Karpas-422 (cell line): Measurements from ENCODE around the gene PVRIG. TPM values are rescaled to one million over a fixed set of nuclear protein-coding genes. Genes with fewer than 3 reads are reported as not detected.
"Not testable (repeated sequence)": the region's sequence is repeated elsewhere in the genome, so short reads cannot be mapped to it uniquely, and the experiment has no call there.

Experiments used
- DNase-seq: peaks from one replicate; pipeline ENCODE4 v3.0.0-alpha.2; 2015
- H2AFZ ChIP-seq: fragments of 200-600 bp; sonication (generic); 2 replicates; pipeline ENCODE4 v1.6.1; 2014; ENCODE audit warnings: antibody characterized with exemption, low read length, mixed read lengths
- H3K27ac ChIP-seq: fragments of 200-600 bp; sonication (generic); 2 replicates; pipeline ENCODE4 v1.5.1; 2014; ENCODE audit warnings: mild to moderate bottlenecking, low read length, moderate library complexity
- H3K27me3 ChIP-seq: fragments of 200-600 bp; sonication (generic); 2 replicates; pipeline ENCODE4 v1.6.1; 2014; ENCODE audit warnings: low read length, mixed read lengths
- H3K36me3 ChIP-seq: fragments of 200-600 bp; sonication (generic); 2 replicates; pipeline ENCODE4 v1.6.1; 2014; ENCODE audit warnings: low read length, mixed read lengths; ENCODE audit not compliant: insufficient read depth
- H3K4me1 ChIP-seq: fragments of 200-600 bp; sonication (generic); 2 replicates; pipeline ENCODE4 v1.6.1; 2014; ENCODE audit warnings: mild to moderate bottlenecking, low read length, mixed read lengths
- H3K4me2 ChIP-seq: fragments of 200-600 bp; sonication (generic); 2 replicates; pipeline ENCODE4 v1.6.1; 2014; ENCODE audit warnings: low read length, low read depth, mild to moderate bottlenecking; ENCODE audit not compliant: poor library complexity, severe bottlenecking
- H3K4me3 ChIP-seq: fragments of 200-600 bp; sonication (generic); 2 replicates; pipeline ENCODE4 v1.5.1; 2014; ENCODE audit warnings: mild to moderate bottlenecking, antibody characterized with exemption, low read length, mixed read lengths
- H3K79me2 ChIP-seq: fragments of 200-600 bp; sonication (generic); 2 replicates; pipeline ENCODE4 v1.6.1; 2014; ENCODE audit warnings: mild to moderate bottlenecking, low read length, mixed read lengths
- H3K9ac ChIP-seq: fragments of 200-600 bp; sonication (generic); 2 replicates; pipeline ENCODE4 v1.6.0; 2014; ENCODE audit warnings: low read length
- H3K9me2 ChIP-seq: fragments of 200-600 bp; sonication (generic), shearing (Covaris generic); replicated peaks from 2 replicates; pipeline ENCODE4 v1.6.0; 2014; ENCODE audit warnings: mild to moderate bottlenecking, low read length, moderate library complexity; ENCODE audit not compliant: insufficient read depth
- H3K9me3 ChIP-seq: fragments of 300-700, 200-600 bp; sonication (generic); 2 replicates; pipeline ENCODE4 v1.6.1; 2014; ENCODE audit warnings: low read length, mixed read lengths
- H4K20me1 ChIP-seq: fragments of 200-600 bp; sonication (generic); 2 replicates; pipeline ENCODE4 v1.6.1; 2014; ENCODE audit warnings: mild to moderate bottlenecking, antibody characterized with exemption, low read length, low read depth; ENCODE audit not compliant: insufficient read depth
- total RNA-seq: library from RNA; depleted of rRNA; stranded (reverse); fragments of >200 nt; shearing (Covaris generic); gene quantifications from 2 replicates; pipeline ENCODE4 v1.2.3, GENCODE V29; 2014; ENCODE audit warnings: low replicate concordance

PVRIG gene
- total RNA-seq, 1 experiment from 2014 or later: 1.6 TPM

- Histone ChIP-seq H3K4me2 (peak overlapping the region; percentile 10), H2AFZ (peak overlapping the region; percentile 7; the same call in 1 of the 2 replicates)
Measured at GRCh38 chr7:100190048-100190711, 29.6 kb upstream of the PVRIG start.

GRCh38 chr7:100191775-100192174 lies 28.0 kb upstream of the PVRIG start:
- H3K36me3 ChIP-seq: no peaks in the 10 kb centered on the region
- no peaks in the 10 kb centered on the region for H3K9me2 ChIP-seq
- H3K9me3 ChIP-seq: no peaks in the 10 kb centered on the region
- DNase-seq: no peak
- H3K79me2 ChIP-seq: no peaks in the 10 kb centered on the region
- no peaks in the 10 kb centered on the region for H3K27me3 ChIP-seq
- H3K27ac ChIP-seq: no peak overlapping the region
- peaks cover 20% of the 10 kb centered on the region for H3K4me1 ChIP-seq
- H2AFZ ChIP-seq: 0 out of 2 replicates have a peak overlapping the region, but pooled peaks have one; percentile 28
- H4K20me1 ChIP-seq: no peaks in the 10 kb centered on the region
- no peak overlapping the region for H3K4me3 ChIP-seq
- H3K9ac ChIP-seq: no peak overlapping the region
- no peak overlapping the region for H3K4me2 ChIP-seq

More at GRCh38 chr7:100190048-100190711, 29.6 kb upstream of the PVRIG start:
- Histone ChIP-seq H3K9ac (no peak overlapping the region), H3K79me2 (no peaks in the 10 kb centered on the region), H3K27ac (no peak overlapping the region), H4K20me1 (no peaks in the 10 kb centered on the region), H3K9me3 (no peaks in the 10 kb centered on the region), H3K4me3 (no peak overlapping the region), H3K27me3 (no peaks in the 10 kb centered on the region), H3K36me3 (no peaks in the 10 kb centered on the region), H3K4me1 (peaks cover 20% of the 10 kb centered on the region), H3K9me2 (no peaks in the 10 kb centered on the region)
- peak; percentile 76 for DNase-seq

GRCh38 chr7:100192281-100192862 lies 27.4 kb upstream of the PVRIG start:
- H2AFZ ChIP-seq, H3K27ac ChIP-seq, H3K9ac ChIP-seq, H4K20me1 ChIP-seq, DNase-seq, H3K4me2 ChIP-seq, H3K9me2 ChIP-seq, H3K9me3 ChIP-seq, H3K27me3 ChIP-seq, H3K36me3 ChIP-seq, H3K4me3 ChIP-seq, H3K79me2 ChIP-seq: not testable (repeated sequence)
- H3K4me1 ChIP-seq: peaks cover 20% of the 10 kb centered on the region

- no peaks in the 10 kb centered on the region for H3K36me3 ChIP-seq
- no peaks in the 10 kb centered on the region for H3K9me2 ChIP-seq
- no peaks in the 10 kb centered on the region for H3K79me2 ChIP-seq
- no peaks in the 10 kb centered on the region for H4K20me1 ChIP-seq
- H3K4me2 ChIP-seq: no peak overlapping the region
- H3K4me1 ChIP-seq: peaks cover 20% of the 10 kb centered on the region
- H2AFZ ChIP-seq: no peak overlapping the region
- no peaks in the 10 kb centered on the region for H3K27me3 ChIP-seq
- no peaks in the 10 kb centered on the region for H3K9me3 ChIP-seq
- DNase-seq: no peak
- H3K27ac ChIP-seq: no peak overlapping the region
- no peak overlapping the region for H3K9ac ChIP-seq
- no peak overlapping the region for H3K4me3 ChIP-seq
Measured at GRCh38 chr7:100192969-100193368, 26.8 kb upstream of the PVRIG start.

GRCh38 chr7:100195222-100195621 lies 24.5 kb upstream of the PVRIG start:
- no peaks in the 10 kb centered on the region for H3K27me3 ChIP-seq
- H3K4me2 ChIP-seq: no peak overlapping the region

GRCh38 chr7:100195901-100196322 lies 23.8 kb upstream of the PVRIG start:
- H3K9me3 ChIP-seq, H3K79me2 ChIP-seq, DNase-seq, H3K4me2 ChIP-seq, H3K4me3 ChIP-seq, H3K9me2 ChIP-seq, H3K36me3 ChIP-seq, H3K27me3 ChIP-seq, H3K9ac ChIP-seq, H3K27ac ChIP-seq, H2AFZ ChIP-seq, H4K20me1 ChIP-seq: not testable (repeated sequence)
- peaks cover 17% of the 10 kb centered on the region for H3K4me1 ChIP-seq

More at GRCh38 chr7:100195222-100195621, 24.5 kb upstream of the PVRIG start:
- Histone ChIP-seq H3K4me3 (no peak overlapping the region), H3K9ac (no peak overlapping the region), H3K4me1 (peaks cover 21% of the 10 kb centered on the region), H3K79me2 (no peaks in the 10 kb centered on the region), H3K9me3 (no peaks in the 10 kb centered on the region), H3K27ac (no peak overlapping the region), H3K9me2 (no peaks in the 10 kb centered on the region), H3K36me3 (no peaks in the 10 kb centered on the region), H2AFZ (no peak overlapping the region), H4K20me1 (no peaks in the 10 kb centered on the region)
- no peak for DNase-seq

GRCh38 chr7:100198266-100198665 lies 21.5 kb upstream of the PVRIG start:
- Histone ChIP-seq H2AFZ (no peak overlapping the region), H3K9me3 (no peaks in the 10 kb centered on the region), H3K4me2 (no peak overlapping the region), H4K20me1 (no peaks in the 10 kb centered on the region), H3K79me2 (no peaks in the 10 kb centered on the region), H3K4me3 (no peak overlapping the region), H3K27ac (no peak overlapping the region), H3K27me3 (no peaks in the 10 kb centered on the region), H3K9ac (no peak overlapping the region), H3K36me3 (no peaks in the 10 kb centered on the region), H3K4me1 (peaks cover 6% of the 10 kb centered on the region), H3K9me2 (no peaks in the 10 kb centered on the region)
- no peak for DNase-seq

- Histone ChIP-seq H3K4me3 (no peak overlapping the region), H3K9me3 (no peaks in the 10 kb centered on the region), H3K9ac (no peak overlapping the region), H3K9me2 (no peaks in the 10 kb centered on the region), H3K36me3 (no peaks in the 10 kb centered on the region), H2AFZ (no peak overlapping the region), H3K4me1 (peaks cover 6% of the 10 kb centered on the region), H3K79me2 (no peaks in the 10 kb centered on the region), H3K27me3 (no peaks in the 10 kb centered on the region), H3K27ac (no peak overlapping the region), H3K4me2 (no peak overlapping the region), H4K20me1 (no peaks in the 10 kb centered on the region)
- DNase-seq: no peak
Measured at GRCh38 chr7:100200693-100201092, 19.1 kb upstream of the PVRIG start.
